ENCODE results near the gene JAKMIP3. TPM values are rescaled to one million over a fixed set of nuclear protein-coding genes. Genes with fewer than 3 reads are reported as not detected.
A peak's percentile ranks its signal among the peaks of the same experiment; 100 is the strongest.

JAKMIP3 gene
- polyA plus RNA-seq, 2 of the 4 experiments (the other 2 are of a cell fraction) = 3.1 to 4.1 TPM

- Histone ChIP-seq H3K9me3 (no peaks in the 10 kb centered on the region), H3K4me1 (0 out of 3 replicates have a peak, but pooled peaks cover 3% of the 10 kb centered on the region), H3K4me2 (peak overlapping the region; percentile 99), H3K4me3 (peak overlapping the region; percentile 82), H3K27ac (peak overlapping the region; percentile 87 to 91)
- WGBS (ENCODE audit: missing lambda C conversion rate) = 67% methylated on average over 10 of the region's 100 CpGs
- ChIA-PET POLR2A (no interaction called here), CTCF (interaction anchor here (1.6 to 5.1 kb wide), 4 partner anchors 9 to 107 kb away, joined by 3 to 25 read pairs (median 9); no protein-coding TSS in a partner anchor)
- peak; percentile 66; the same call in 1 of the 2 replicates for TF ChIP-seq RNF2 (IDR thresholded peaks at IDR 0.05; ENCODE audit: borderline replicate concordance, low read depth)
- TF ChIP-seq JUN (IDR thresholded peaks at IDR 0.05) = no peak; a peak in 1 of 5 replicates
- no peak for TF ChIP-seq TFCP2L1 (CRISPR knock-in tag; IDR thresholded peaks at IDR 0.05)
- TF ChIP-seq MAX (IDR thresholded peaks at IDR 0.05) = peak; percentile 91
- no peak for TF ChIP-seq HMGXB4 (CRISPR knock-in tag; IDR thresholded peaks at IDR 0.05; ENCODE audit: borderline replicate concordance)
- TF ChIP-seq RFX5 (IDR thresholded peaks at IDR 0.05) = no peak
- no peak for TF ChIP-seq MAZ (IDR thresholded peaks at IDR 0.05; ENCODE audit: borderline replicate concordance, low read depth, low read length)
- no peak for TF ChIP-seq BCL3 (IDR thresholded peaks at IDR 0.05)
- peak; percentile 92 for TF ChIP-seq E2F6 (IDR thresholded peaks at IDR 0.05; ENCODE audit: borderline replicate concordance, low read depth)
- no peak for TF ChIP-seq CEBPB (IDR thresholded peaks at IDR 0.05)
- TF ChIP-seq SMC3 (IDR thresholded peaks at IDR 0.05) = no peak
- peak; percentile 71 to 79 for ATAC-seq
- DNase-seq (ENCODE audit: low read depth in 1 of 2, low spot score in 1 of 2) = peak; percentile 52 to 57
- FAIRE-seq = no peak
Observed at GRCh38 chr10:132036153-132036886, 29.4 kb upstream of the JAKMIP3 start.

GRCh38 chr10:132036887-132037675 is 28.7 kb upstream of the JAKMIP3 start:
- DNase-seq (ENCODE audit: low read depth in 1 of 2, low spot score in 1 of 2) = peak in 1 of 2 experiments; percentile 57
- peak overlapping the region; percentile 99 for H3K4me2 ChIP-seq
- ChIA-PET POLR2A (no interaction called here), CTCF (interaction anchor here (1.5 to 5.1 kb wide), 5 partner anchors 8 to 617 kb away, joined by 3 to 25 read pairs (median 6); no protein-coding TSS in a partner anchor)
- peak overlapping the region; percentile 87 to 91 for H3K27ac ChIP-seq
- H3K4me3 ChIP-seq = peak overlapping the region; percentile 82
- H3K9me3 ChIP-seq = no peaks in the 10 kb centered on the region
- FAIRE-seq = no peak
- ATAC-seq = peak; percentile 76 to 78
- 42% methylated on average over 28 of the region's 44 CpGs for WGBS (ENCODE audit: missing lambda C conversion rate)
- 0 out of 3 replicates have a peak, but pooled peaks cover 3% of the 10 kb centered on the region for H3K4me1 ChIP-seq
- TF ChIP-seq SMC3 (IDR thresholded peaks at IDR 0.05) = peak; percentile 41; the same call in 2 of the 3 replicates
- no peak for TF ChIP-seq ATOH8 (CRISPR knock-in tag; IDR thresholded peaks at IDR 0.05; ENCODE audit: low read depth)
- no peak for TF ChIP-seq TFCP2L1 (CRISPR knock-in tag; IDR thresholded peaks at IDR 0.05)
- no peak for TF ChIP-seq EP300 (IDR thresholded peaks at IDR 0.05)
- no peak for TF ChIP-seq REST (IDR thresholded peaks at IDR 0.05)
- TF ChIP-seq BCL3 (IDR thresholded peaks at IDR 0.05) = no peak
- no peak for TF ChIP-seq HOXA7 (CRISPR knock-in tag; IDR thresholded peaks at IDR 0.05)
- no peak for TF ChIP-seq MAZ (IDR thresholded peaks at IDR 0.05; ENCODE audit: borderline replicate concordance, low read depth, low read length)
- no peak for TF ChIP-seq EHF (CRISPR knock-in tag; IDR thresholded peaks at IDR 0.05)
- TF ChIP-seq HEYL (CRISPR knock-in tag; IDR thresholded peaks at IDR 0.05) = no peak
- no peak for TF ChIP-seq ELK1 (IDR thresholded peaks at IDR 0.05; ENCODE audit: low read depth, low read length)
- TF ChIP-seq RFX5 (IDR thresholded peaks at IDR 0.05) = no peak
- no peak for TF ChIP-seq ZC3H11A (IDR thresholded peaks at IDR 0.05)
- no peak for TF ChIP-seq RARB (CRISPR knock-in tag; IDR thresholded peaks at IDR 0.05)
